NCI-H2107 treated with DMSO at 0.1 percent for 48 hours (cell line): ENCODE data around the gene ZNF480.
"Not testable (repeated sequence)": the region's sequence is repeated elsewhere in the genome, so short reads cannot be mapped to it uniquely, and the experiment has no call there.

ENCODE experiments used
- DNase-seq: peaks from one replicate; lab custom pipeline; 2025; ENCODE audit not compliant: unreplicated experiment; lab: John Stamatoyannopoulos, UW

Gene ZNF480

GRCh38 chr19:52336791-52337381, 39.9 kb downstream of the ZNF480 start:
- no peak for DNase-seq

- not testable (repeated sequence) for DNase-seq
Observed at GRCh38 chr19:52339022-52339421, 42.1 kb downstream of the ZNF480 start.

- DNase-seq: no peak
Observed at GRCh38 chr19:52343548-52343947, 46.6 kb downstream of the ZNF480 start.

GRCh38 chr19:52345162-52345561, 48.2 kb downstream of the ZNF480 start:
- DNase-seq: no peak

GRCh38 chr19:52351512-52351911, 54.5 kb downstream of the ZNF480 start:
- DNase-seq: no peak

- no peak for DNase-seq
Observed at GRCh38 chr19:52366414-52366824, 69.5 kb downstream of the ZNF480 start.

GRCh38 chr19:52369559-52370340, 72.8 kb downstream of the ZNF480 start, which contains the start of gene ZNF880:
Gene ZNF880 (plus strand): TSS chr19:52369923. CDS start chr19:52369966, 43 bp downstream.
- DNase-seq: peak; percentile 3

- DNase-seq: no peak
Observed at GRCh38 chr19:52370341-52370710, 73.4 kb downstream of the ZNF480 start.
